HepG2 (cell line): ENCODE measurements around the gene MEI1. TPM values are rescaled to one million over a fixed set of nuclear protein-coding genes. Genes with fewer than 3 reads are reported as not detected.
A peak's percentile ranks its signal among the peaks of the same experiment; 100 is the strongest.

Source experiments
- AGO2 ChIP-seq: fragments of 200-400 bp; formaldehyde crosslinking; optimal IDR thresholded peaks from 2 replicates; pipeline ENCODE3; 2017; ENCODE audit warnings: mild to moderate bottlenecking, low read depth, low read length, moderate library complexity
- HNRNPK ChIP-seq: fragments of 200-400 bp; formaldehyde crosslinking; IDR thresholded peaks from 2 replicates; pipeline ENCODE4 v1.6.1; 2018; ENCODE audit warnings: low read length, low read depth, moderate library complexity, mild to moderate bottlenecking; ENCODE audit not compliant: poor library complexity, severe bottlenecking
- KDM1A ChIP-seq: IDR thresholded peaks from 2 replicates; pipeline ENCODE4 v1.6.1; 2016; ENCODE audit warnings: missing compliant biosample characterization
- NR2C2 ChIP-seq: sonication (generic); formaldehyde crosslinking; IDR thresholded peaks from 2 replicates; pipeline ENCODE4 v1.4.0; 2020; ENCODE audit warnings: missing genetic modification reagents, mild to moderate bottlenecking, moderate library complexity, borderline replicate concordance
- PHF5A ChIP-seq: IDR thresholded peaks from one replicate; pipeline ENCODE4 v1.6.1; 2018; ENCODE audit warnings: low read depth, missing genetic modification reagents; ENCODE audit not compliant: unreplicated experiment
- POLR2AphosphoS2 ChIP-seq: IDR thresholded peaks from 2 replicates; pipeline ENCODE4 v1.6.1; 2011; ENCODE audit warnings: low read depth, low read length, improper control_type of control experiment
- RFXANK ChIP-seq: IDR thresholded peaks from 2 replicates; pipeline ENCODE4 v1.6.1; 2016
- SMYD3 ChIP-seq: sonication (generic); formaldehyde crosslinking; IDR thresholded peaks from 2 replicates; pipeline ENCODE4 v1.8.1; 2023; ENCODE audit warnings: mild to moderate bottlenecking, missing genetic modification reagents
- TRIM24 ChIP-seq: sonication (generic); formaldehyde crosslinking; IDR thresholded peaks from 2 replicates; pipeline ENCODE4 v1.8.0; 2022; ENCODE audit warnings: mild to moderate bottlenecking, missing genetic modification reagents
- YY1 ChIP-seq: IDR thresholded peaks from 2 replicates; pipeline ENCODE4 v1.6.1; 2011; ENCODE audit warnings: low read length, low read depth, moderate library complexity, mild to moderate bottlenecking; ENCODE audit not compliant: insufficient read depth, insufficient replicate concordance
- ZBTB42 ChIP-seq: sonication (generic); formaldehyde crosslinking; IDR thresholded peaks from 2 replicates; pipeline ENCODE4 v1.5.0; 2020; ENCODE audit warnings: mild to moderate bottlenecking, missing genetic modification reagents
- ZMYM3 ChIP-seq: sonication (generic); formaldehyde crosslinking; IDR thresholded peaks from 2 replicates; pipeline ENCODE4 v1.5.1; 2020; ENCODE audit warnings: mild to moderate bottlenecking, missing genetic modification reagents
- ZNF660 ChIP-seq: sonication (generic); formaldehyde crosslinking; IDR thresholded peaks from 2 replicates; pipeline ENCODE4 v1.5.1; 2020; ENCODE audit warnings: mild to moderate bottlenecking, low read depth, missing genetic modification reagents, borderline replicate concordance
- ZNF670 ChIP-seq: sonication (generic); formaldehyde crosslinking; IDR thresholded peaks from 2 replicates; pipeline ENCODE4 v1.8.0; 2022; ENCODE audit warnings: mild to moderate bottlenecking, missing genetic modification reagents, borderline replicate concordance
- ZNF816 ChIP-seq: sonication (generic); formaldehyde crosslinking; IDR thresholded peaks from 2 replicates; pipeline ENCODE4 v1.8.0; 2022; ENCODE audit warnings: missing genetic modification reagents, mild to moderate bottlenecking, borderline replicate concordance
- polyA plus RNA-seq, 8 experiments: library from polyadenylated mRNA; depleted of rRNA in 3 of 8; stranded (reverse) in 7 of 8; unstranded in 1 of 8; fragments of >200 nt; fragmentation: Illumina TruSeq in 4 of 8; extraction: Trizol in 4 of 8; gene quantifications; 2 replicates each; pipeline versions ENCODE4 v1.2.1 to v1.2.3, GENCODE V29; 2011 to 2016; ENCODE audit warnings: low read depth in 4 of 8, missing spikeins in 1 of 8, mixed read lengths in 1 of 8; ENCODE audit not compliant: insufficient read depth in 1 of 8
- total RNA-seq, 5 experiments: library from RNA; depleted of rRNA; stranded (reverse); fragments of >200 nt; fragmentation: Illumina TruSeq; extraction: Trizol; gene quantifications; 2 replicates each; pipeline ENCODE4 v1.2.3, GENCODE V29; 2016; ENCODE audit warnings: low read depth in 1 of 5
- TF ChIP-seq, protein P1 (sequence below): sonication (generic); formaldehyde crosslinking; IDR thresholded peaks from 2 replicates; pipeline ENCODE4 v1.5.1; 2020; ENCODE audit warnings: mild to moderate bottlenecking, missing genetic modification reagents
- TF ChIP-seq, protein P2 (sequence below): sonication (generic); formaldehyde crosslinking; IDR thresholded peaks from 2 replicates; pipeline ENCODE4 v1.5.1; 2020; ENCODE audit warnings: mild to moderate bottlenecking, missing genetic modification reagents, moderate library complexity
- TF ChIP-seq, protein P3 (sequence below): IDR thresholded peaks from 2 replicates; pipeline ENCODE4 v1.4.0; 2020; ENCODE audit warnings: mild to moderate bottlenecking, missing genetic modification reagents
- TF ChIP-seq, protein P4 (sequence below): sonication (generic); formaldehyde crosslinking; conservative IDR thresholded peaks from 2 replicates; pipeline ENCODE4 v1.4.0; 2020; ENCODE audit warnings: missing genetic modification reagents

MEI1 gene
- total and polyA plus RNA-seq, 2 of the 13 experiments (the other 11 are each of a cell fraction or from before 2014, with no cell fraction given): 0.75 to 1.9 TPM

DNA sequence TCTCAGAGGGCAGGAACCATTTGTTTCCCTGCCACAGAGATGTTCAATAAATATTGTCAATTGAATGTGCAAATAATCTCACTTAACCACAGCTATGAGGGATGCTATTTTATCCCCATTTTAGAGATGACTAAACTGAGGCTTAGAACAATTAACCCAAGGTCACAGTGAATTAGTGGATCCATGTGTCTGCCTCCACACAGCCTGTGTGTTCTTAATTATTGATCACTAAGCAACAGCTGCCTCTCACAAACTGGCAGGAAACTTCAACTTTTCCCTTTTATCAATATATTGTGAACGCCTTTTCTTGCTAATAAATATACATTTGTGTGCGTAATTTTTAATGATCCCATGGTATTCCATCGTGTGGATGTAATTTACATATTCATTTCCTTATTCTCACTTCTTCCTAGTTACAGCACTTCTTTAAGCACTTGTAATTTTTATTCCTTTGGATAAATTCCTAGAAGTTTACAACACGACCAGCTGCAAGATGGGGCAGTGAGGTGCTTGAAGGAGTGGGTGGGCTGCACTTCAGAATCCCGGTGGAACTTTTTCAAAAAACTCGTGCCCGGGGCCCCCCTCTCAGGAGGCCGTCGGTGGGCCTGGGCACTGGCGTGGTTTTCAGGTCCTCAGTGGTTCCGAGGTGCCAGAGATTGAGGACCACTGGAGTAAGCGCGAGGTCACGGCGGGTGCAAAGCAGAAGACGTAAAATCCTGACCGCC lies 132.7 kb downstream of the MEI1 start (continued):
- no peak for TF ChIP-seq ZNF660
- TF ChIP-seq TRIM24 (CRISPR knock-in tag): no peak
- TF ChIP-seq KDM1A (CRISPR knock-in tag): peak; percentile 92
- TF ChIP-seq, protein P1, sequence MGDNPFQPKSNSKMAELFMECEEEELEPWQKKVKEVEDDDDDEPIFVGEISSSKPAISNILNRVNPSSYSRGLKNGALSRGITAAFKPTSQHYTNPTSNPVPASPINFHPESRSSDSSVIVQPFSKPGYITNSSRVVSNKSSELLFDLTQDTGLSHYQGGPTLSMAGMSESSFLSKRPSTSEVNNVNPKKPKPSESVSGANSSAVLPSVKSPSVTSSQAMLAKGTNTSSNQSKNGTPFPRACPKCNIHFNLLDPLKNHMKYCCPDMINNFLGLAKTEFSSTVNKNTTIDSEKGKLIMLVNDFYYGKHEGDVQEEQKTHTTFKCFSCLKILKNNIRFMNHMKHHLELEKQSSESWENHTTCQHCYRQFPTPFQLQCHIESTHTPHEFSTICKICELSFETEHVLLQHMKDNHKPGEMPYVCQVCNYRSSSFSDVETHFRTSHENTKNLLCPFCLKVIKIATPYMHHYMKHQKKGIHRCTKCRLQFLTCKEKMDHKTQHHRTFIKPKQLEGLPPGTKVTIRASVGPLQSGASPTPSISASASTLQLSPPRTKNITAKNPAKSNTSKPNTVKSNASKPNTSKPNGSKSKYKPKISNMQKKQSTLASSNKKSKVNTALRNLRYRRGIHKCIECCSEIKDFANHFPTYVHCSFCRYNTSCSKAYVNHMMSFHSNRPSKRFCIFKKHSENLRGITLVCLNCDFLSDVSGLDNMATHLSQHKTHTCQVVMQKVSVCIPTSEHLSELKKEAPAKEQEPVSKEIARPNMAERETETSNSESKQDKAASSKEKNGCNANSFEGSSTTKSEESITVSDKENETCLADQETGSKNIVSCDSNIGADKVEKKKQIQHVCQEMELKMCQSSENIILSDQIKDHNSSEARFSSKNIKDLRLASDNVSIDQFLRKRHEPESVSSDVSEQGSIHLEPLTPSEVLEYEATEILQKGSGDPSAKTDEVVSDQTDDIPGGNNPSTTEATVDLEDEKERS: no peak
- TF ChIP-seq POLR2AphosphoS2: no peak
- TF ChIP-seq ZNF670 (CRISPR knock-in tag): peak; percentile 73; the same call in 1 of the 2 replicates
- peak; percentile 78 for TF ChIP-seq AGO2
- TF ChIP-seq, protein P2, sequence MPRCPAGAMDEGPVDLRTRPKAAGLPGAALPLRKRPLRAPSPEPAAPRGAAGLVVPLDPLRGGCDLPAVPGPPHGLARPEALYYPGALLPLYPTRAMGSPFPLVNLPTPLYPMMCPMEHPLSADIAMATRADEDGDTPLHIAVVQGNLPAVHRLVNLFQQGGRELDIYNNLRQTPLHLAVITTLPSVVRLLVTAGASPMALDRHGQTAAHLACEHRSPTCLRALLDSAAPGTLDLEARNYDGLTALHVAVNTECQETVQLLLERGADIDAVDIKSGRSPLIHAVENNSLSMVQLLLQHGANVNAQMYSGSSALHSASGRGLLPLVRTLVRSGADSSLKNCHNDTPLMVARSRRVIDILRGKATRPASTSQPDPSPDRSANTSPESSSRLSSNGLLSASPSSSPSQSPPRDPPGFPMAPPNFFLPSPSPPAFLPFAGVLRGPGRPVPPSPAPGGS: no peak
- no peak for TF ChIP-seq PHF5A (CRISPR knock-in tag)
- TF ChIP-seq, protein P3, sequence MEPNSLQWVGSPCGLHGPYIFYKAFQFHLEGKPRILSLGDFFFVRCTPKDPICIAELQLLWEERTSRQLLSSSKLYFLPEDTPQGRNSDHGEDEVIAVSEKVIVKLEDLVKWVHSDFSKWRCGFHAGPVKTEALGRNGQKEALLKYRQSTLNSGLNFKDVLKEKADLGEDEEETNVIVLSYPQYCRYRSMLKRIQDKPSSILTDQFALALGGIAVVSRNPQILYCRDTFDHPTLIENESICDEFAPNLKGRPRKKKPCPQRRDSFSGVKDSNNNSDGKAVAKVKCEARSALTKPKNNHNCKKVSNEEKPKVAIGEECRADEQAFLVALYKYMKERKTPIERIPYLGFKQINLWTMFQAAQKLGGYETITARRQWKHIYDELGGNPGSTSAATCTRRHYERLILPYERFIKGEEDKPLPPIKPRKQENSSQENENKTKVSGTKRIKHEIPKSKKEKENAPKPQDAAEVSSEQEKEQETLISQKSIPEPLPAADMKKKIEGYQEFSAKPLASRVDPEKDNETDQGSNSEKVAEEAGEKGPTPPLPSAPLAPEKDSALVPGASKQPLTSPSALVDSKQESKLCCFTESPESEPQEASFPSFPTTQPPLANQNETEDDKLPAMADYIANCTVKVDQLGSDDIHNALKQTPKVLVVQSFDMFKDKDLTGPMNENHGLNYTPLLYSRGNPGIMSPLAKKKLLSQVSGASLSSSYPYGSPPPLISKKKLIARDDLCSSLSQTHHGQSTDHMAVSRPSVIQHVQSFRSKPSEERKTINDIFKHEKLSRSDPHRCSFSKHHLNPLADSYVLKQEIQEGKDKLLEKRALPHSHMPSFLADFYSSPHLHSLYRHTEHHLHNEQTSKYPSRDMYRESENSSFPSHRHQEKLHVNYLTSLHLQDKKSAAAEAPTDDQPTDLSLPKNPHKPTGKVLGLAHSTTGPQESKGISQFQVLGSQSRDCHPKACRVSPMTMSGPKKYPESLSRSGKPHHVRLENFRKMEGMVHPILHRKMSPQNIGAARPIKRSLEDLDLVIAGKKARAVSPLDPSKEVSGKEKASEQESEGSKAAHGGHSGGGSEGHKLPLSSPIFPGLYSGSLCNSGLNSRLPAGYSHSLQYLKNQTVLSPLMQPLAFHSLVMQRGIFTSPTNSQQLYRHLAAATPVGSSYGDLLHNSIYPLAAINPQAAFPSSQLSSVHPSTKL (CRISPR knock-in tag): no peak
- TF ChIP-seq RFXANK (CRISPR knock-in tag): no peak
- TF ChIP-seq HNRNPK: no peak
- peak; percentile 81; the same call in 1 of the 2 replicates for TF ChIP-seq ZNF816 (CRISPR knock-in tag)
- TF ChIP-seq, protein P4, sequence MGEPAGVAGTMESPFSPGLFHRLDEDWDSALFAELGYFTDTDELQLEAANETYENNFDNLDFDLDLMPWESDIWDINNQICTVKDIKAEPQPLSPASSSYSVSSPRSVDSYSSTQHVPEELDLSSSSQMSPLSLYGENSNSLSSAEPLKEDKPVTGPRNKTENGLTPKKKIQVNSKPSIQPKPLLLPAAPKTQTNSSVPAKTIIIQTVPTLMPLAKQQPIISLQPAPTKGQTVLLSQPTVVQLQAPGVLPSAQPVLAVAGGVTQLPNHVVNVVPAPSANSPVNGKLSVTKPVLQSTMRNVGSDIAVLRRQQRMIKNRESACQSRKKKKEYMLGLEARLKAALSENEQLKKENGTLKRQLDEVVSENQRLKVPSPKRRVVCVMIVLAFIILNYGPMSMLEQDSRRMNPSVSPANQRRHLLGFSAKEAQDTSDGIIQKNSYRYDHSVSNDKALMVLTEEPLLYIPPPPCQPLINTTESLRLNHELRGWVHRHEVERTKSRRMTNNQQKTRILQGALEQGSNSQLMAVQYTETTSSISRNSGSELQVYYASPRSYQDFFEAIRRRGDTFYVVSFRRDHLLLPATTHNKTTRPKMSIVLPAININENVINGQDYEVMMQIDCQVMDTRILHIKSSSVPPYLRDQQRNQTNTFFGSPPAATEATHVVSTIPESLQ (CRISPR knock-in tag): no peak
- no peak for TF ChIP-seq NR2C2
- 0 out of 2 replicates have a peak, but pooled peaks have one; percentile 64 for TF ChIP-seq ZBTB42 (CRISPR knock-in tag)
- peak; percentile 94 for TF ChIP-seq SMYD3 (CRISPR knock-in tag)
- peak; percentile 96 for TF ChIP-seq ZMYM3 (CRISPR knock-in tag)
- TF ChIP-seq YY1: no peak
